ENCODE measurements around the gene SMIM1. TPM values are rescaled to one million over a fixed set of nuclear protein-coding genes. Genes with fewer than 3 reads are reported as not detected.

SMIM1 gene
- total RNA-seq, 1 donor from 2014 or later = 1.3 TPM

GRCh38 chr1:3749512-3749911, 23.0 kb upstream of the SMIM1 start:
- no peak for TF ChIP-seq CTCF (IDR thresholded peaks at IDR 0.05)
- peaks cover 23% of the 10 kb centered on the region for H3K4me1 Mint-ChIP-seq (ENCODE audit: unreplicated experiment)
- no peak overlapping the region for H3K4me3 Mint-ChIP-seq (ENCODE audit: unreplicated experiment)
- peaks cover 30% of the 10 kb centered on the region for H3K27me3 Mint-ChIP-seq (ENCODE audit: unreplicated experiment)
- no peaks in the 10 kb centered on the region for H3K36me3 Mint-ChIP-seq (ENCODE audit: unreplicated experiment)
- no peak overlapping the region for H3K27ac Mint-ChIP-seq (ENCODE audit: unreplicated experiment)
- DNase-seq (ENCODE audit: extremely low spot score, unreplicated experiment) = no peak
- H3K9me3 Mint-ChIP-seq (ENCODE audit: unreplicated experiment) = no peaks in the 10 kb centered on the region

- TF ChIP-seq CTCF (IDR thresholded peaks at IDR 0.05) = no peak
- no peak overlapping the region for H3K4me3 Mint-ChIP-seq (ENCODE audit: unreplicated experiment)
Observed at GRCh38 chr1:3750741-3751140, 21.8 kb upstream of the SMIM1 start.

DNA sequence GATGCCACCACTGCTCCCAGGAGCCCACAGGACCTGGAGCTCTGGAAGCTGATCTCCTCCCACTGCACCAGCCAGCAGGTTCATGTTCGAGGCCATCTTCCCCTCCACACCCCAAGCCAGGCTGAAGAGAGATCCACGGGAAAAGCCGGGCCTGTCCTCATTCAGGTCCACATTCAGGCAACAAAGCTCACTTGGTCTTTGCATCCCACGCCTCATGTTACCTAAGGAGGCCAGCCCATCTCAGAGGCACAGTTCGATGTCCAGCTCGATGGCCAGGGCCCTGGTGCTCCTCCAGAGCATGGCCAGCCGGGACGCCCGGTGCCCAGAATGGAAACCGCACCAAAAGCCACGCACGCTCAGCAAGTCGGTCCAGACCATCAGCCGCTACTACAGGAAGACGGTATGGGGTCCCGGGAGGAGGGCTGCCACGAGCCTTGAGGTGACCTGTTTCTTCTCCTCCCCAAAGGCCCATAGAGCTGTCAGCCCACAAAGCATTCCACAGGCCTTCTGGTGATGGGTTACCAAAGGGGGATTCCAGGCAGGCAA, 20.1 kb upstream of the SMIM1 start, which contains the start of gene CCDC27:
Gene CCDC27, plus strand, starts transcription at position 51 of the 546 bp plus-strand sequence. Its CDS starts 32 bp downstream, at position 83.
- Mint-ChIP-seq H3K4me1 (ENCODE audit: unreplicated experiment) (peaks cover 6% of the 10 kb centered on the region), H3K27me3 (ENCODE audit: unreplicated experiment) (peaks cover 38% of the 10 kb centered on the region), H3K27ac (ENCODE audit: unreplicated experiment) (no peak within 1 kb of the TSS), H3K36me3 (ENCODE audit: unreplicated experiment) (no peaks in the 10 kb centered on the region), H3K4me3 (ENCODE audit: unreplicated experiment) (no peak within 1 kb of the TSS), H3K9me3 (ENCODE audit: unreplicated experiment) (no peaks in the 10 kb centered on the region)
- no peak for DNase-seq (ENCODE audit: extremely low spot score, unreplicated experiment)
- no peak for TF ChIP-seq CTCF (IDR thresholded peaks at IDR 0.05)

More at GRCh38 chr1:3750741-3751140, 21.8 kb upstream of the SMIM1 start:
- Mint-ChIP-seq H3K4me1 (ENCODE audit: unreplicated experiment) (peaks cover 14% of the 10 kb centered on the region), H3K27ac (ENCODE audit: unreplicated experiment) (no peak overlapping the region), H3K27me3 (ENCODE audit: unreplicated experiment) (peaks cover 32% of the 10 kb centered on the region), H3K36me3 (ENCODE audit: unreplicated experiment) (no peaks in the 10 kb centered on the region), H3K9me3 (ENCODE audit: unreplicated experiment) (no peaks in the 10 kb centered on the region)
- no peak for DNase-seq (ENCODE audit: extremely low spot score, unreplicated experiment)

- no peak for DNase-seq (ENCODE audit: extremely low spot score, unreplicated experiment)
- no peaks in the 10 kb centered on the region for H3K9me3 Mint-ChIP-seq (ENCODE audit: unreplicated experiment)
Observed at GRCh38 chr1:3753656-3754454, 18.7 kb upstream of the SMIM1 start.

More at GRCh38 chr1:3753656-3754454, 18.7 kb upstream of the SMIM1 start:
- H3K27ac Mint-ChIP-seq (ENCODE audit: unreplicated experiment) = no peak overlapping the region
- H3K4me3 Mint-ChIP-seq (ENCODE audit: unreplicated experiment) = no peak overlapping the region
- peaks cover 40% of the 10 kb centered on the region for H3K27me3 Mint-ChIP-seq (ENCODE audit: unreplicated experiment)
- H3K4me1 Mint-ChIP-seq (ENCODE audit: unreplicated experiment) = no peaks in the 10 kb centered on the region
- no peaks in the 10 kb centered on the region for H3K36me3 Mint-ChIP-seq (ENCODE audit: unreplicated experiment)
- TF ChIP-seq CTCF (IDR thresholded peaks at IDR 0.05) = no peak

All from osteocyte (in vitro differentiated cells).